OCI-LY3 (cell line): Measurements from ENCODE around the gene CCDC120.

Source experiments
- H2AFZ ChIP-seq: fragments of 200-600, 300-600 bp; shearing (Covaris generic); 2 replicates; pipeline ENCODE4 v1.6.0; 2014; ENCODE audit warnings: antibody characterized with exemption, low read depth, low read length
- H3K27ac ChIP-seq: fragments of 200-600, 300-600 bp; sonication (generic); 2 replicates; pipeline ENCODE4 v1.5.1; 2014; ENCODE audit warnings: mild to moderate bottlenecking, low read length, moderate library complexity, mixed read lengths
- H3K27me3 ChIP-seq: fragments of 200-600, 300-600 bp; sonication (generic); 2 replicates; pipeline ENCODE4 v1.6.1; 2014; ENCODE audit warnings: low read depth, low read length, mixed read lengths
- H3K36me3 ChIP-seq: fragments of 200-600, 300-600 bp; sonication (generic); replicated peaks from 2 replicates; pipeline ENCODE3; 2014; ENCODE audit warnings: low read depth, low read length, mixed read lengths
- H3K4me1 ChIP-seq: fragments of 300-600, 200-600 bp; sonication (generic); 2 replicates; pipeline ENCODE4 v1.6.1; 2014; ENCODE audit warnings: low read length, mixed read lengths
- H3K4me2 ChIP-seq: fragments of 200-600, 300-600 bp; sonication (generic); 2 replicates; pipeline ENCODE4 v1.6.1; 2014; ENCODE audit warnings: low read length, mixed read lengths
- H3K4me3 ChIP-seq: fragments of 300-600, 200-600 bp; sonication (generic); 2 replicates; pipeline ENCODE4 v1.5.1; 2014; ENCODE audit warnings: antibody characterized with exemption, mild to moderate bottlenecking, low read length, moderate library complexity
- H3K79me2 ChIP-seq: fragments of 300-600, 200-600 bp; shearing (Covaris generic); 2 replicates; pipeline ENCODE4 v1.6.1; 2014; ENCODE audit warnings: mild to moderate bottlenecking, low read length, mixed read lengths
- H3K9ac ChIP-seq: fragments of 300-600, 200-600 bp; shearing (Covaris generic); 2 replicates; pipeline ENCODE4 v1.6.0; 2014; ENCODE audit warnings: mild to moderate bottlenecking, low read length, moderate library complexity
- H3K9me3 ChIP-seq: fragments of 200-600, 300-600 bp; shearing (Covaris generic); 2 replicates; pipeline ENCODE4 v1.6.1; 2014; ENCODE audit warnings: low read length, mixed read lengths; ENCODE audit not compliant: insufficient read depth
- H4K20me1 ChIP-seq: fragments of 200-600, 300-600 bp; sonication (generic); 2 replicates; pipeline ENCODE4 v1.6.1; 2016; ENCODE audit warnings: low read length, mixed read lengths; ENCODE audit not compliant: insufficient read depth
- EZH2phosphoT487 ChIP-seq: fragments of 200-600 bp; shearing (Covaris generic); IDR thresholded peaks from 2 replicates; pipeline ENCODE4 v1.6.1; 2018; ENCODE audit warnings: antibody characterized with exemption, mixed run types, low read depth
- TF ChIP-seq, protein P1 (sequence below): fragments of 200-600, 300-600 bp; sonication (generic); IDR thresholded peaks from 2 replicates; pipeline ENCODE4 v1.5.1; 2014; ENCODE audit warnings: antibody characterized with exemption, low read length, low read depth

The CCDC120 gene

DNA sequence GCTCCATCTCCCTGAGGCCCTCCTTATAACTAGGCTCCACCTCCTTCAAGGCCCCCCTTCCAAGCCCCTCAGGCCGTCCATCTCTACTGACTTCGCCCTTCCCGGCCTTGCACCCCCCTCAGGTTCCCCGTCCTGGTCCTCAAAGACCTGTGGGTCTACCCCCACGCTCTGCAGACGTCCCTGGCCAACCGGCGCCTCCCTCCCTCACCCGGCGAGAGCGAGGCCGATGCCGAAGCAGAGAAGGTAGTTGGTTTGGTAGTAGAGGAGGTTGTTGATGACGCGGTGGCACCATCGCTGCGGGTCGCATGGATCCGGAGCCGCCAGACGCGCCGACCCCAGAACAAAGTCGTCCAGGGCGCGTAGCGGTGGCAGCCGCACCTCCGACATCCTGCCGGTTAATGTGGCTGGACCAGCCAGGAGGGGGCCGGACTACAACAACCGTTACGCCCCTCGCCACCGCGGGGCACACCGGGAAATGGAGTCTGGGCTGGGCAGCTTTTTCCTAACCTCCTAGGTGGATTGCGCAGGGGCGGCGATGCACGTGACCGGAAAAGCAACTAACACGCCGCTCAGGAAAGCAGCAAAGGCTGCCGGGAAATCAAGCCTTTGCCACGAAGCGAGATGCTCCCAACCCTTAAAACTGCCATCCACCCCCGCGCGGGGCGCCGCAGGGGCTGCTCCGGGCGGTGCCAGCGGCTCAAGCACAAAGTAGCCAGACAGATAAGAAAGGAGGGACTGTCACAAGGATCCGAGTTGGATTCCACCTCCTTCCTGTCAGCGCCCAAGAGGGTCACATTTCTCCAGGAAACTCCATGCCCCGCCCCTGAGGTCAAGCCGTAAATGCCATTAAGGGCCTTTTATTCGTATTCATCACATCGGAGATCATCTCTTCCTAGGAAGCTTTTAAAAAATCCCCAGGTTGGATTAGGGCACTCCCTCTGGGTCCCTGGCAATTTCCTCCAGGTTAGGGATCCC lies 15.1 kb downstream of the CCDC120 start, which contains the start of gene PRAF2:
TSS of gene PRAF2 (minus strand) at position 402 of the 975 bp plus-strand sequence. CDS start at position 387, 15 bp downstream.
- no peak for TF ChIP-seq EZH2phosphoT487
- TF ChIP-seq, protein P1, sequence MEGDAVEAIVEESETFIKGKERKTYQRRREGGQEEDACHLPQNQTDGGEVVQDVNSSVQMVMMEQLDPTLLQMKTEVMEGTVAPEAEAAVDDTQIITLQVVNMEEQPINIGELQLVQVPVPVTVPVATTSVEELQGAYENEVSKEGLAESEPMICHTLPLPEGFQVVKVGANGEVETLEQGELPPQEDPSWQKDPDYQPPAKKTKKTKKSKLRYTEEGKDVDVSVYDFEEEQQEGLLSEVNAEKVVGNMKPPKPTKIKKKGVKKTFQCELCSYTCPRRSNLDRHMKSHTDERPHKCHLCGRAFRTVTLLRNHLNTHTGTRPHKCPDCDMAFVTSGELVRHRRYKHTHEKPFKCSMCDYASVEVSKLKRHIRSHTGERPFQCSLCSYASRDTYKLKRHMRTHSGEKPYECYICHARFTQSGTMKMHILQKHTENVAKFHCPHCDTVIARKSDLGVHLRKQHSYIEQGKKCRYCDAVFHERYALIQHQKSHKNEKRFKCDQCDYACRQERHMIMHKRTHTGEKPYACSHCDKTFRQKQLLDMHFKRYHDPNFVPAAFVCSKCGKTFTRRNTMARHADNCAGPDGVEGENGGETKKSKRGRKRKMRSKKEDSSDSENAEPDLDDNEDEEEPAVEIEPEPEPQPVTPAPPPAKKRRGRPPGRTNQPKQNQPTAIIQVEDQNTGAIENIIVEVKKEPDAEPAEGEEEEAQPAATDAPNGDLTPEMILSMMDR = no peak
- H3K4me2 ChIP-seq = no peak within 1 kb of the TSS
- H3K36me3 ChIP-seq = no peaks in the 10 kb centered on the region
- H3K4me3 ChIP-seq = no peak within 1 kb of the TSS
- no peak within 1 kb of the TSS for H3K9ac ChIP-seq
- H4K20me1 ChIP-seq = no peaks in the 10 kb centered on the region
- no peak within 1 kb of the TSS for H3K27ac ChIP-seq
- no peaks in the 10 kb centered on the region for H3K27me3 ChIP-seq
- no peak within 1 kb of the TSS for H2AFZ ChIP-seq
- no peaks in the 10 kb centered on the region for H3K79me2 ChIP-seq
- H3K9me3 ChIP-seq = no peaks in the 10 kb centered on the region
- peaks cover 1% of the 10 kb centered on the region; the same call in 1 of the 2 replicates for H3K4me1 ChIP-seq

DNA sequence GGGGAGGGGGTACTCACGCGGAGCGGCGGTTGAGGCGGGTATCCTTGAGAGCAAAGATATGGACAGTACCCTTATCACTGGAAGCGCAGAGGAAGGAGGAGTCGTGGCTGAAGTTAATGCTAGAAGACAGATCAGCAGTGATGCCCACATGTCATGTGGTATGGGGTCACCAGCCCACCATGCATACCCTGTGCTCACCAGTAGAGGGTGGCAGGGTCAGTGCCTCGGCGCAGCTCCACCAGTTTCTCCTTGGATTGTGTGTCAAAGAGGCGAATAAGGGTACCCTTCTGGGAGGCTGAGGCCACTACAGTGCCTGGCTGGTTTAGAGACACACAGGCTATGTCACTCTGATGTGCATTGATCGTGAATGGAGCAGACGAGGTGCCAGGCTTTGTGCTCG lies 16.5 kb downstream of the CCDC120 start:
- H3K36me3 ChIP-seq = no peaks in the 10 kb centered on the region
- TF ChIP-seq EZH2phosphoT487 = no peak
- TF ChIP-seq, protein P1 = no peak
- no peaks in the 10 kb centered on the region for H3K27me3 ChIP-seq
- no peak overlapping the region for H2AFZ ChIP-seq
- no peak overlapping the region for H3K4me3 ChIP-seq
- no peak overlapping the region for H3K9ac ChIP-seq
- no peaks in the 10 kb centered on the region for H4K20me1 ChIP-seq
- peaks cover 7% of the 10 kb centered on the region for H3K4me1 ChIP-seq
- H3K79me2 ChIP-seq = no peaks in the 10 kb centered on the region
- H3K4me2 ChIP-seq = no peak overlapping the region
- no peaks in the 10 kb centered on the region for H3K9me3 ChIP-seq
- H3K27ac ChIP-seq = no peak overlapping the region

DNA sequence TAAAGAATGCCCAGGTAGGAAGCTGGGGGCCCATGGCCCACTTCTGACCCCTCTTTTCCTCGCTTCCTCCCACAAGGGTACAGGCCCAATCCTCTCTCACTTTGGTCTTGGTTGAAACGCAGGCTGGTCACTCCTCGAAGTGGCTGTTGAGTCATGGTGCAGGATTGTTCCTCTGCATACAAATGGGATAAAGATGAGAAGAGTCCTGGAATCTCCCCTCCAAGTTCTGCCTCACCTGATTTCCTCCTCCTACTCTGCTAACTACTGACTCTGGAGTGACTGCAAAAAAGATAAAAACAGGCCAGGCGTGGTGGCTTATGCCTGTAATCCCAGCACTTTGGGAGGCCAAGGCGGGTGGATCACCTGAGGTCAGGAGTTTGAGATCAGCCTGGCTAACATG lies 19.1 kb downstream of the CCDC120 start:
- Histone ChIP-seq H4K20me1 (no peaks in the 10 kb centered on the region), H3K4me2 (no peak overlapping the region), H3K4me3 (no peak overlapping the region), H3K4me1 (peaks cover 7% of the 10 kb centered on the region), H3K36me3 (no peaks in the 10 kb centered on the region), H2AFZ (no peak overlapping the region), H3K9me3 (no peaks in the 10 kb centered on the region), H3K27ac (no peak overlapping the region), H3K27me3 (no peaks in the 10 kb centered on the region), H3K79me2 (no peaks in the 10 kb centered on the region), H3K9ac (no peak overlapping the region)
- TF ChIP-seq, protein P1 = no peak
- no peak for TF ChIP-seq EZH2phosphoT487

DNA sequence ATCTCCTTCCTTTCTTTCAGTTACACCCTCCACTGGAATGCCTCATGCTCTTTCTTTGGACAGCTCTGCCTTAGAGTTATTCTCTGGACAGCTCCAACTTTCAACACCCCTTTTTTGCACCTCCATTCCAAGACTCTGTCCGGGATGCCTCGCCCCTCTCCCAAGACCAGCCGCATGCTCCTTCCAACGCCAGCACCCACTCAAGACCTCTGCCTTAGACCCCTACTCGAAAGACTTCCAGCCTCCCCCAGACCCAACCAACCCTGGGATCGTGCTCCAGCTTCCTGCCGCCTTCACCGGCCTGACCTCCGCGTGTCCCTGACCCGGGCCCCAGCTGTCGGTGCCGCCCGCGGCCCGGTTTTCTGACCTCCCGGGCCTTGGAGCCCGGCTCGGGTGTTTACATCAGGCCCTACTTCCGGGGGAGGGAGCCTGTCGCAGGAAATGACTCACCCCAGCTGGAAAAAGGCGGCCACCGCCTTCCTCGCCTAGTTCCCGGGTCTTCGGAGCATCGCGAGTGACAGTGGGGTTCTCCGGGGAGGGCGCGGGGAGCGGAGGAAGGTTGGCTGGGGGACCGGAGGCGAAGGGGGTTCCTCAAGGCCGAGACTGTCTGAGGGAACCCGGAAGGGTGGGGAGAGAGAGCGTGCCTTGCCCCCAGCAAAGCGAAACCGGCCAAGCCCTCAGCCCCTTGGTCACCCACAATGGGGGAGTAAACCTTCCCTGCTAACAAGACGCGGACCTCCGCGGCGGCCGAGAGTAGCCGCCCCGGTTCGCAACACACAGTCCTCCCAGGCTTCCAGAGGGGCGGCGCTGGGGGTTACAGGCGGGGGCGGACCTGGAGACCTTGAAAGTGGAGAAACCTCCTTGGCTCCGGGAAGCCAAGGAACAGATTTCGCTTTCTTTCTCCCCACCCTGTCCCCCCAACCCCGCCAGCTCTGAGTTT lies 21.0 kb downstream of the CCDC120 start, which contains the start of gene WDR45:
TSS of gene WDR45 (minus strand) at position 399 of the 940 bp plus-strand sequence. CDS start 1,792 bp downstream, outside the sequence.
- peak within 1 kb of the TSS; percentile 51; the same call in 1 of the 2 replicates for H2AFZ ChIP-seq
- H3K4me2 ChIP-seq = peak within 1 kb of the TSS; percentile 87
- H3K9ac ChIP-seq = peak within 1 kb of the TSS; percentile 78
- H3K27ac ChIP-seq = peak within 1 kb of the TSS; percentile 46
- H3K4me1 ChIP-seq = peaks cover 7% of the 10 kb centered on the region
- no peaks in the 10 kb centered on the region for H4K20me1 ChIP-seq
- H3K4me3 ChIP-seq = peak within 1 kb of the TSS; percentile 80
- H3K79me2 ChIP-seq = no peaks in the 10 kb centered on the region
- no peaks in the 10 kb centered on the region for H3K27me3 ChIP-seq
- H3K36me3 ChIP-seq = no peaks in the 10 kb centered on the region
- H3K9me3 ChIP-seq = no peaks in the 10 kb centered on the region
- TF ChIP-seq EZH2phosphoT487 = no peak
- TF ChIP-seq, protein P1 = no peak
